Measurements from ENCODE around the gene AMY1C.
"Not testable (repeated sequence)": the region's sequence is repeated elsewhere in the genome, so short reads cannot be mapped to it uniquely, and the experiment has no call there.

The AMY1C gene

DNA sequence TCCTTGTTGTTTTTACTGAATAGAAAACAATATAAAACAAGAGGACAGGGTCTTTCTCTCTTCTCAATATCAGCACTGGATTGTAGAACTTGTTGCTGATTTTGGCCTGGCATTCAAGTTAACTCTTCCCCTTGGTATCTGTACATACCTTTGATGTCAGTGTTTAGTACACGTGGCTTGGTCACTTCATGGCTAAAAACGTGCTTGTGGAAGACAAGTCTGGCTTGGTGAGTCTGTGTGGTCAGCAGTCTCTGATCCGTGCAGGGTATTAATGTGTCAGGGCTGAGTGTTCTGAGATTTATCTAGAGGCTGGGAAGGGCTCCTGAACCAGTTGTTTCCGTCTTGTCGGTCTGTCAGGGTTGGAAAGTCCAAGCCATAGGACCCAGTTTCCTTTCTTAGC is at the start of gene AMY1C:
AMY1C (plus strand) TSS at position 301 of the 400 bp plus-strand sequence. CDS start 572 bp downstream, outside the sequence.
- DNase-seq: not testable (repeated sequence)

DNA sequence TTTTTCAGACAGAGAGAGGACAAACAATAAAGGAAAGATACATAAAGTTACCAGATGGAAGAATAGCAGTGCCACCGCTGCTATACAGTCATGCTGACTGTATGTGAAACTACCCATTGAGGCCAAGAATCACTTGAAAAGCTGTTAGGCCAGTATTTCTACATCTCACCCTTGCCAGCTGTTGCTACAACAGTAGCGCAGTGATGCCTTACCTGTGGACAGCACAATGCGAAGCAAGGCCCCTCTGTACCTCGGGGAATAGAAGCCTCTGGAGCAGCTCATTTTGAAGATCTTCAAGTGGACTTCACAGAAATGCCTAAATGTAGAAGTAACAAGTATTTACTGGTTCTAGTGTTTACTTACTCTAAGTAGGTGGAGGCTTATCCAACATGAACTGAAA is 49.0 kb upstream of the AMY1C start:
- not testable (repeated sequence) for DNase-seq

DNA sequence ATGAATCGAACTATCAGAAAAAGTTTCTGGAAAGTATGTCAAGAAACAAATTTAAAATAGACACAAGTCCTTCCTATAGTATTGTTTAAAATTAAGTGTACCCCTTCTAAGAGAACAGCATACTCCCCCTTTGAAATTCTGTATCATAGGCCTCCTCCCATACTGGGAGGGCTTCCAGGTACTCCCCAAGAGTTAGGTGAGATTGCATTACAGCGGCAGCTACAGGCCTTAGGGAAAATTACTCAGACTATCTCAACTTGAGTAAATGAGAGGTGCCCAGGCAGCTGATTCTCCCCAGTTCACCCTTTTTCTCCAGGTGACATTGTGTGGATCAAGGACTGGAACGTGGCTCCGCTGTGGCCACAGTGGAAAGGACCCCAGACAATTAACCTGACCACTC is 48.4 kb upstream of the AMY1C start:
- DNase-seq: not testable (repeated sequence)

DNA sequence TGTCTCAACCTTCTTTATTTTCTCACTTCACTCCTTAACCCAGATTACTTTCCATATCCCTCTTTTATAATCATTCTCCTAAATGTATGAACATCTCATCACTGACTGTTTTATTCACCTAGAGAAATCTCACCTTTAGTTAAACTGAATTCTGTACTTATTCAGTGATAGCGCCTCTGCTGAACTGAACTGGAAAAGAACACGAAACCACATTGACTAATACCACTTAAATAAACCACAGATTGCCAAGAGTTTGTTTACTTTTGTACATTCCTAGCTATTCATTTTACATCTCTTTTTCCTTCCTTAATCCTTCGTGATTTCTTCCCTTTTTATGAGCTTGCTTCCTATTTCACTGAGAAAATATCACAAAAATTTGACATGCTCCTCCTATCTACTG is 42.0 kb upstream of the AMY1C start:
- not testable (repeated sequence) for DNase-seq

DNA sequence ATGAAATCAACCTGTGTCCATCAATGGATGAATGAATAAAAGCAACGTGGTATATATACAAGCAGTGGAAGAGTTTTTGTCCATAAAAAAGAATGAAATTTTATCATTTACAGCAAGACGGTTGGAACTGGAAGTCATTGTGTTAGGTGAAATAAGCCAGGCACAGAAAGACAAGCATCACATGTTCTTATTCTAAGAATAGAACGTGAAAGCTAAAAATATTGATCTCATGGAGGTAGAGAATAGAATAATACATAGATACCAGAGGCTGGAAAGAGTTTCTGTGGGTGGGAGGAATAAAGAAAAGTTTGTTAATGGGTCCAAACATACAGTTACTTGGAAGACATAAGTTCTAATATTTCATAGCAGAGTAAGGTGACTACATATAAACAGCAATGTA is 39.3 kb upstream of the AMY1C start:
- not testable (repeated sequence) for DNase-seq

DNA sequence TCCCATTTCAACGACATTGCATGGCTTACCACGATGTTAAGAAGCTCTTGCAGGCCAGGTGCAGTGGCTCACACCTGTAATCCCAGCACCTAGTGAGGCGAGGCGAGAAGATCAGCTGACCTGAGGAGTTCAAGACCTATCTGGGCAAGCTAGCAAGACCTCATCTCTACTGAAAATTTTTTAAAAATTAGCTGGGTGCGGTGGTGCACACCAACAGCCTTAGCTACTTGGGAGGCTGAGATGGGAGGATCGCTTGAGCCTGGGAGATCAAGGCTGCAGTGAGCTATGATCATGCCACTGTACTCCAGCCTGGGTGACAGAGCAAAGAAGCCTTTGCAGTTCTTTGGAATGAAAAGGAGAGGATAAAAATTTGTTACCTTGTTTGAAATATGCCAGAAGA is 32.3 kb upstream of the AMY1C start:
- not testable (repeated sequence) for DNase-seq

DNA sequence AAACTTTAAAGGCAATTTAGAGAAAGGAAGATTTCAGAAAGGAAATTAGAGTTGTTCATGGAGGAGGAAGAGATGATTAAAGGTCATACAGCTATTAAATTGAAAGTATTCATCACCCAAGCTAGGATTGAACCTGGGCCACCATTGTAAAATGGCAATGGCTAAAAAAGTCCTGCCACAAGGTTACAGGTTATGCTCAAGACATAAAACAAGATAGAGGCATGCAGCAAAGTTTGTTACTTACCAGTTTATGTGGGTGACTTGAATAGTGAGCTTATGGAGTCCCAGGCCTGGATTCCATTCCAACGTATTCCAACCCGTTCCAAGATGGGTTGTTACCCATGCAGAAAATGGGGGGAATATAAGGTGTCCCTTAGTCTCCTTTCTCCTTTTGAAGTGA is 28.2 kb upstream of the AMY1C start:
- not testable (repeated sequence) for DNase-seq

DNA sequence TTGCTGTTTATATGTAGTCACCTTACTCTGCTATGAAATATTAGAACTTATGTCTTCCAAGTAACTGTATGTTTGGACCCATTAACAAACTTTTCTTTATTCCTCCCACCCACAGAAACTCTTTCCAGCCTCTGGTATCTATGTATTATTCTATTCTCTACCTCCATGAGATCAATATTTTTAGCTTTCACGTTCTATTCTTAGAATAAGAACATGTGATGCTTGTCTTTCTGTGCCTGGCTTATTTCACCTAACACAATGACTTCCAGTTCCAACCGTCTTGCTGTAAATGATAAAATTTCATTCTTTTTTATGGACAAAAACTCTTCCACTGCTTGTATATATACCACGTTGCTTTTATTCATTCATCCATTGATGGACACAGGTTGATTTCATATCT is 14.4 kb upstream of the AMY1C start:
- DNase-seq: not testable (repeated sequence)

DNA sequence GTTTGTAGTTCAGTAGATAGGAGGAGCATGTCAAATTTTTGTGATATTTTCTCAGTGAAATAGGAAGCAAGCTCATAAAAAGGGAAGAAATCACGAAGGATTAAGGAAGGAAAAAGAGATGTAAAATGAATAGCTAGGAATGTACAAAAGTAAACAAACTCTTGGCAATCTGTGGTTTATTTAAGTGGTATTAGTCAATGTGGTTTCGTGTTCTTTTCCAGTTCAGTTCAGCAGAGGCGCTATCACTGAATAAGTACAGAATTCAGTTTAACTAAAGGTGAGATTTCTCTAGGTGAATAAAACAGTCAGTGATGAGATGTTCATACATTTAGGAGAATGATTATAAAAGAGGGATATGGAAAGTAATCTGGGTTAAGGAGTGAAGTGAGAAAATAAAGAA is 11.7 kb upstream of the AMY1C start:
- not testable (repeated sequence) for DNase-seq

DNA sequence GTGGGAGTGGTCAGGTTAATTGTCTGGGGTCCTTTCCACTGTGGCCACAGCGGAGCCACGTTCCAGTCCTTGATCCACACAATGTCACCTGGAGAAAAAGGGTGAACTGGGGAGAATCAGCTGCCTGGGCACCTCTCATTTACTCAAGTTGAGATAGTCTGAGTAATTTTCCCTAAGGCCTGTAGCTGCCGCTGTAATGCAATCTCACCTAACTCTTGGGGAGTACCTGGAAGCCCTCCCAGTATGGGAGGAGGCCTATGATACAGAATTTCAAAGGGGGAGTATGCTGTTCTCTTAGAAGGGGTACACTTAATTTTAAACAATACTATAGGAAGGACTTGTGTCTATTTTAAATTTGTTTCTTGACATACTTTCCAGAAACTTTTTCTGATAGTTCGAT is 5.2 kb upstream of the AMY1C start:
- DNase-seq: not testable (repeated sequence)

DNA sequence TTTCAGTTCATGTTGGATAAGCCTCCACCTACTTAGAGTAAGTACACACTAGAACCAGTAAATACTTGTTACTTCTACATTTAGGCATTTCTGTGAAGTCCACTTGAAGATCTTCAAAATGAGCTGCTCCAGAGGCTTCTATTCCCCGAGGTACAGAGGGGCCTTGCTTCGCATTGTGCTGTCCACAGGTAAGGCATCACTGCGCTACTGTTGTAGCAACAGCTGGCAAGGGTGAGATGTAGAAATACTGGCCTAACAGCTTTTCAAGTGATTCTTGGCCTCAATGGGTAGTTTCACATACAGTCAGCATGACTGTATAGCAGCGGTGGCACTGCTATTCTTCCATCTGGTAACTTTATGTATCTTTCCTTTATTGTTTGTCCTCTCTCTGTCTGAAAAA is 4.7 kb upstream of the AMY1C start:
- not testable (repeated sequence) for DNase-seq

DNA sequence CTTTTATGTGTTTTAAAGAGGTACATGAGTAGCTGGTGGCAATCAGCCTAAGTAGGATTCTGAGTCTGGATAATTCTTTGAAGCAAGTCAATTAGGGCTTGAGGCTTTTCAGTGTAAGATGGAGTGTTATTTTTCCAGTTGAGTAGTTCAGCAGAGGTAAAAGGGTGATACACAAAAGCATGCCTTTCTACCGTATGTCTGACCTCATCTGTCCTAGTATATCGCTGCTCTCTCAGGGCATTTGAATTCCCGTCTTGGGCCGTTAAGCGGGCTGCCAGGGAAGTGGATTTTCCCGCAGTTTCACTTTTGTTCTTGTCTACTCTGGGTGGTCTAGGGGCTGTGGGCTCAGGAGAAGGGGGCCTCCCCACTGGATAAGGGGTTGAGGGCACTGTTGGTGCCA is 1.4 kb upstream of the AMY1C start:
- DNase-seq: not testable (repeated sequence)

DNA sequence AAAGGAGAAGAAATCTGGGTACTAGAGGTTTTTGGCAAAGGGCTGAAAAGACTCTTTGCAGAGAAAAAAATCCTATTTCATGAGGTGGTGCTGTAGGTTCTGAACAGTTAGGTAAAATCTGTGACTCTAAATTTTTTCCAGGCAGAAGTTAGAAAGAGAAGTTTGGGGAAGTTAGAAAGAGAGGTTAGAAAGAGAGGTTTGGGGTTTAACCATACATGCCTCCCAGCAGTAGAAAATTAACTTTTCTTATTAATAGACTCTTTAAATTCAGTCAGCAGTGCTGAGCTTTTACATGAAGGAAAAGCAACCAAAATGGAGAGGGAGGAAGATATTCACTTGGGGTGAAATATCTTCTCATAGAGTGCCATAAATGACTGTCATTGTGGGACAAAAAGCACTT is 12.2 kb downstream of the AMY1C start:
- no peak for DNase-seq

DNA sequence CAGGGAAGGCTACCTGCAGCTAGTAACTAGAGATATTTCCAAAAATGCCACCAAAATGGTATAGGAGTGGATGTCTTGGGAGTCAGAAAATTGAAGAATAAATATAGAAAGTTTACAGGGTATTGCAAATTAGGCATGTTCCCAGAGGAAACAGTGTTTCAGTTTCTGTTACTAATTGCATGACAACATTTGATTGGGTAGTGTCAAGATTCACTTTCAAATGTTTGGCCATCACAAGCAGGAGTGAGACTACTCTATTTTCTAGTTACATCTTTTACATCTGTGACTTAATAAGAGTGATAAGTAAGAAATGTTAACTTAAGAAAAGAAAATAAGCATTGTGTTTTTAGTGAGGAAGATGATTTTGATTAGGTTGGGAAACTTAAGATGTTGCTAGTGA is 30.2 kb downstream of the AMY1C start:
- no peak for DNase-seq

DNA sequence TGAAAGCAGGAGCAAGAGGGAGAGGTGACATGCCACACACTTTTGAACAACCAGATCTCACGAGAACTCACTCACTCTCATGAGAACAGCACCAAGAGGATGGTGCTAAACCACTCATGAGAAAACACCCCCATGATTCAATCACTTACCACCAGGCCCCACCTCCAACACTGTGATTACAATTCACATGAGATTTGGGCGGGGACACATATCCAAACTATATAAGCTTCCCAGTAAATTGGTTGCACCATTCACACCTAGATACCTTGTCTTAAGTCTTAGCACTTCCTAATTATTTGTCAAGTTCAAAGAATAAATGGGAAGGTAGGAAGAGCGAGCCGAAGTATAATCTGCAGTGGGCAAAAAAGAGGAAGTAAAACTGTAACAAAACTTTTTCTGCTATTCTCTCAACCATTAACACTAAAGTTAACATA is 34.3 kb downstream of the AMY1C start:
- no peak for DNase-seq

DNA sequence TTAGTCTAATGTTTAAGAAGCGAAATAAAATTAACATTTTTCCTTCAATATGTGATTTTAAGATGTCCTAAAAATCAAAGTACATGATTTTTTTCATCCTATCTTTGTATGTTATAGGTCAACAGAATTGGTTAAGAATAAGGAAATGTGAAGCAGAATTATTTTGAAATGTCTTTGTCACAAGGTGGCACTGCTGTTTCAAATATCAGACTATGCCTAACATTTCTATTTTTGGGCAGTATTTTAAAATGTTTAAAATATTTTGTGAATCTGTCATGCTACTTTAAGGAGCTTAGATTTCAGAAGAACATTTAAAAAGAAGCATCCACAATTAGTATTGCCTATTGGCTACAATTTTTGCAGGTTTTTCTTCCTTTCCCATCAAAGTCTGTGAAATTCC is 38.7 kb downstream of the AMY1C start:
- DNase-seq: no peak

DNA sequence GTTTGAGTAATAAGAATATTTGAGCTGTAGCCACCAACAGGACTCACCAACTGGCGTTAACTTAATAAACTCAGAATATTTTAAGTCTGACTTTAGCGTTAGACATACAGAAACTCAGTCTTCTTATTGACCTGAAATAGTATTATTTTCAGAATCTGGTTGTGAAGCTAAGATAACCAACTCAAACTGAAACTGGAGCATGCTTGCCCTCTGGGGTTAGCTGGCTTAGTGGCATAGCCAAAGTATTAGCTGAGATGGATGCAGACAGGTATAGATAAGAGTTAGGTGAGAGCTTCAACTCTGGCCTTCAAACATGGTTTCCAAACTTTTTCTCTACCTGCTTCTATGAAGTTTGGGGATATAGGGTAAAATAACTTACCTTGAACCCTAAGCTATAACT is 40.5 kb downstream of the AMY1C start:
- DNase-seq: no peak
